GM03348 (cell line): ENCODE measurements around the gene CST4.
"Not testable (repeated sequence)": the region's sequence is repeated elsewhere in the genome, so short reads cannot be mapped to it uniquely, and the experiment has no call there.

Source experiments
- DNase-seq: peaks from one replicate; pipeline ENCODE4 v3.0.0; 2012; ENCODE audit warnings: low spot score

CST4 gene

GRCh38 chr20:23687986-23688385, 852 bp downstream of the CST4 start:
- DNase-seq, result no peak

GRCh38 chr20:23686046-23686750, 2.6 kb downstream of the CST4 start:
- DNase-seq, result no peak

GRCh38 chr20:23685529-23685896, 3.3 kb downstream of the CST4 start:
- DNase-seq, result not testable (repeated sequence)

GRCh38 chr20:23684261-23684660, 4.6 kb downstream of the CST4 start:
- no peak for DNase-seq

GRCh38 chr20:23683807-23684206, 5.0 kb downstream of the CST4 start:
- DNase-seq, result no peak

- no peak for DNase-seq
Observed at GRCh38 chr20:23683281-23683680, 5.6 kb downstream of the CST4 start.

- no peak for DNase-seq
Observed at GRCh38 chr20:23680146-23680545, 8.7 kb downstream of the CST4 start.

- no peak for DNase-seq
Observed at GRCh38 chr20:23679133-23680092, 9.4 kb downstream of the CST4 start.

GRCh38 chr20:23673209-23673608, 15.6 kb downstream of the CST4 start:
- DNase-seq, result no peak

GRCh38 chr20:23672158-23672557, 16.7 kb downstream of the CST4 start:
- no peak for DNase-seq

GRCh38 chr20:23671479-23671878, 17.4 kb downstream of the CST4 start:
- no peak for DNase-seq

GRCh38 chr20:23670361-23670760, 18.5 kb downstream of the CST4 start:
- DNase-seq, result no peak

- DNase-seq, result no peak
Observed at GRCh38 chr20:23669866-23670265, 19.0 kb downstream of the CST4 start.

GRCh38 chr20:23669327-23669726, 19.5 kb downstream of the CST4 start:
- no peak for DNase-seq

GRCh38 chr20:23668477-23668951, 20.3 kb downstream of the CST4 start:
- DNase-seq, result peak; percentile 83

- no peak for DNase-seq
Observed at GRCh38 chr20:23667666-23668065, 21.2 kb downstream of the CST4 start.

- no peak for DNase-seq
Observed at GRCh38 chr20:23666698-23667097, 22.1 kb downstream of the CST4 start.

- DNase-seq, result no peak
Observed at GRCh38 chr20:23666189-23666588, 22.6 kb downstream of the CST4 start.

GRCh38 chr20:23664954-23665353, 23.9 kb downstream of the CST4 start:
- DNase-seq, result no peak

GRCh38 chr20:23664046-23664445, 24.8 kb downstream of the CST4 start:
- not testable (repeated sequence) for DNase-seq

- DNase-seq, result no peak
Observed at GRCh38 chr20:23663180-23663579, 25.7 kb downstream of the CST4 start.

- no peak for DNase-seq
Observed at GRCh38 chr20:23662276-23662870, 26.5 kb downstream of the CST4 start.

GRCh38 chr20:23661002-23661429, 27.8 kb downstream of the CST4 start:
- DNase-seq, result no peak
